Raji (cell line): ENCODE measurements around the gene ABCA13.

Source experiments
- POLR2A ChIP-seq: IDR thresholded peaks from 2 replicates; pipeline ENCODE4 v1.6.1; 2011; ENCODE audit warnings: low read depth, low read length, control low read depth; ENCODE audit not compliant: insufficient read depth

The ABCA13 gene

GRCh38 chr7:48458701-48459524, 287.7 kb downstream of the ABCA13 start:
- TF ChIP-seq POLR2A: no peak

- no peak for TF ChIP-seq POLR2A
Observed at GRCh38 chr7:48466713-48467112, 295.5 kb downstream of the ABCA13 start.

GRCh38 chr7:48471196-48471595, 299.9 kb downstream of the ABCA13 start:
- TF ChIP-seq POLR2A: no peak

- no peak for TF ChIP-seq POLR2A
Observed at GRCh38 chr7:48472640-48473039, 301.4 kb downstream of the ABCA13 start.

GRCh38 chr7:48473205-48473865, 302.1 kb downstream of the ABCA13 start:
- no peak for TF ChIP-seq POLR2A

GRCh38 chr7:48481235-48481634, 310.0 kb downstream of the ABCA13 start:
- no peak for TF ChIP-seq POLR2A

GRCh38 chr7:48497521-48497920, 326.3 kb downstream of the ABCA13 start:
- TF ChIP-seq POLR2A: no peak

- no peak for TF ChIP-seq POLR2A
Observed at GRCh38 chr7:48502021-48502420, 330.8 kb downstream of the ABCA13 start.

GRCh38 chr7:48505051-48505450, 333.8 kb downstream of the ABCA13 start:
- no peak for TF ChIP-seq POLR2A

GRCh38 chr7:48505466-48505865, 334.2 kb downstream of the ABCA13 start:
- TF ChIP-seq POLR2A: no peak

- TF ChIP-seq POLR2A: no peak
Observed at GRCh38 chr7:48506569-48506968, 335.3 kb downstream of the ABCA13 start.

GRCh38 chr7:48511080-48511479, 339.8 kb downstream of the ABCA13 start:
- TF ChIP-seq POLR2A: no peak

- no peak for TF ChIP-seq POLR2A
Observed at GRCh38 chr7:48512892-48513291, 341.6 kb downstream of the ABCA13 start.

- TF ChIP-seq POLR2A: no peak
Observed at GRCh38 chr7:48515171-48515570, 343.9 kb downstream of the ABCA13 start.

- TF ChIP-seq POLR2A: no peak
Observed at GRCh38 chr7:48518092-48518491, 346.8 kb downstream of the ABCA13 start.

GRCh38 chr7:48522692-48523091, 351.4 kb downstream of the ABCA13 start:
- TF ChIP-seq POLR2A: no peak
